KBM-7 (cell line): ENCODE measurements around the gene CEP83.

Experiments used
- DNase-seq: peaks from one replicate; pipeline ENCODE4 v3.0.0-alpha.2; 2015
- in situ Hi-C: fragments of 300-500 bp; cut with MboI; formaldehyde crosslinking; loops from 2 replicates; pipeline ENCODE4 v1.14.3; 2020; ENCODE audit warnings: low sequenced_read_pairs, low pct_unique_long_range_greater_than_20kb, mixed read lengths

CEP83 gene

GRCh38 chr12:94284046-94284445, 175.6 kb downstream of the CEP83 start:
- no peak for DNase-seq
- in situ Hi-C loops: no loop called here

GRCh38 chr12:94282675-94283074, 177.0 kb downstream of the CEP83 start:
- in situ Hi-C loops: no loop called here
- peak; percentile 28 for DNase-seq

- no peak for DNase-seq
- in situ Hi-C loops: no loop called here
Observed at GRCh38 chr12:94280063-94280462, 179.6 kb downstream of the CEP83 start.

GRCh38 chr12:94277426-94278000, 182.2 kb downstream of the CEP83 start:
- DNase-seq: no peak
- in situ Hi-C loops: no loop called here

GRCh38 chr12:94276725-94277124, 182.9 kb downstream of the CEP83 start:
- DNase-seq: no peak
- in situ Hi-C loops: no loop called here

- no peak for DNase-seq
- in situ Hi-C loops: no loop called here
Observed at GRCh38 chr12:94273272-94273671, 186.4 kb downstream of the CEP83 start.

- no peak for DNase-seq
- in situ Hi-C loops: no loop called here
Observed at GRCh38 chr12:94272280-94272679, 187.4 kb downstream of the CEP83 start.

- peak; percentile 32 for DNase-seq
- in situ Hi-C loops: no loop called here
Observed at GRCh38 chr12:94271351-94271750, 188.3 kb downstream of the CEP83 start.

GRCh38 chr12:94269316-94269999, 190.2 kb downstream of the CEP83 start:
- in situ Hi-C loops: no loop called here
- DNase-seq: no peak

GRCh38 chr12:94267921-94268471, 191.7 kb downstream of the CEP83 start:
- in situ Hi-C loops: no loop called here

GRCh38 chr12:94267537-94267872, 192.2 kb downstream of the CEP83 start:
- no peak for DNase-seq
- in situ Hi-C loops: no loop called here

More at GRCh38 chr12:94267921-94268471, 191.7 kb downstream of the CEP83 start:
- DNase-seq: no peak

- in situ Hi-C loops: no loop called here
- peak; percentile 30 for DNase-seq
Observed at GRCh38 chr12:94266796-94267536, 192.7 kb downstream of the CEP83 start.

GRCh38 chr12:94265966-94266745, 193.5 kb downstream of the CEP83 start:
- in situ Hi-C loops: no loop called here
- peak; percentile 43 for DNase-seq

GRCh38 chr12:94265539-94265938, 194.1 kb downstream of the CEP83 start:
- no peak for DNase-seq
- in situ Hi-C loops: no loop called here

- DNase-seq: no peak
- in situ Hi-C loops: no loop called here
Observed at GRCh38 chr12:94264736-94265485, 194.8 kb downstream of the CEP83 start.

- in situ Hi-C loops: no loop called here
- no peak for DNase-seq
Observed at GRCh38 chr12:94263905-94264561, 195.6 kb downstream of the CEP83 start.

- in situ Hi-C loops: no loop called here
- DNase-seq: peak; percentile 85
Observed at GRCh38 chr12:94263011-94263811, 196.5 kb downstream of the CEP83 start.
